HL-60 (cell line): ENCODE data around the gene CARMIL1.

Source experiments
- DNase-seq, 2 experiments: peaks; one replicate each; pipeline ENCODE4 v3.0.0-alpha.2; 2010 to 2020; ENCODE audit warnings: low read depth in 1 of 2, low spot score in 1 of 2
- H3K27ac ChIP-seq: fragments of 250-450 bp; sonication (Bioruptor Pico); replicated peaks from 2 replicates; pipeline ENCODE4 v1.5.1; 2020; ENCODE audit warnings: mild to moderate bottlenecking, moderate library complexity
- H3K27me3 ChIP-seq: fragments of 250-450 bp; sonication (Bioruptor Pico); 2 replicates; pipeline ENCODE4 v1.5.1; 2021; ENCODE audit warnings: mild to moderate bottlenecking, moderate library complexity; ENCODE audit not compliant: insufficient read depth, poor library complexity, severe bottlenecking
- H3K4me3 ChIP-seq: replicated peaks from 2 replicates; pipeline ENCODE4 v1.5.1; 2011; ENCODE audit warnings: mild to moderate bottlenecking, control low read depth, low read length; ENCODE audit not compliant: insufficient read depth
- CTCF ChIP-seq: IDR thresholded peaks from one replicate; pipeline ENCODE4 v1.5.1; 2011; ENCODE audit warnings: low read length, control low read depth, inconsistent platforms; ENCODE audit not compliant: insufficient read depth
- GABPA ChIP-seq: IDR thresholded peaks from 2 replicates; pipeline ENCODE4 v1.6.1; 2012; ENCODE audit warnings: low read depth
- POLR2AphosphoS5 ChIP-seq: IDR thresholded peaks from 2 replicates; pipeline ENCODE4 v1.6.1; 2012; ENCODE audit warnings: low read depth
- REST ChIP-seq: IDR thresholded peaks from 2 replicates; pipeline ENCODE4 v1.6.1; 2012; ENCODE audit warnings: low read depth; ENCODE audit not compliant: insufficient replicate concordance
- SPI1 ChIP-seq: IDR thresholded peaks from 2 replicates; pipeline ENCODE4 v1.6.1; 2012; ENCODE audit warnings: low read depth, mild to moderate bottlenecking, borderline replicate concordance

The CARMIL1 gene

GRCh38 chr6:25341923-25342619 lies 62.9 kb downstream of the CARMIL1 start:
- Histone ChIP-seq H3K27me3 (no peaks in the 10 kb centered on the region), H3K27ac (no peak overlapping the region), H3K4me3 (no peak overlapping the region)
- no peak for DNase-seq
- TF ChIP-seq REST = no peak
- no peak for TF ChIP-seq POLR2AphosphoS5
- no peak for TF ChIP-seq GABPA
- TF ChIP-seq SPI1 = no peak
- no peak for TF ChIP-seq CTCF

GRCh38 chr6:25342802-25343201 lies 63.6 kb downstream of the CARMIL1 start:
- no peak for DNase-seq
- Histone ChIP-seq H3K4me3 (no peak overlapping the region), H3K27ac (no peak overlapping the region), H3K27me3 (no peaks in the 10 kb centered on the region)
- no peak for TF ChIP-seq SPI1

- no peaks in the 10 kb centered on the region for H3K27me3 ChIP-seq
- no peak overlapping the region for H3K27ac ChIP-seq
- TF ChIP-seq CTCF (no peak), GABPA (no peak), REST (no peak), SPI1 (no peak), POLR2AphosphoS5 (no peak)
- no peak for DNase-seq
- H3K4me3 ChIP-seq = no peak overlapping the region
Observed at GRCh38 chr6:25343984-25344383, 64.8 kb downstream of the CARMIL1 start.

GRCh38 chr6:25344827-25345226 lies 65.7 kb downstream of the CARMIL1 start:
- H3K4me3 ChIP-seq = no peak overlapping the region
- no peak for DNase-seq
- no peaks in the 10 kb centered on the region for H3K27me3 ChIP-seq
- TF ChIP-seq CTCF (no peak), GABPA (no peak), REST (no peak), POLR2AphosphoS5 (no peak), SPI1 (no peak)
- no peak overlapping the region for H3K27ac ChIP-seq
